CD4-positive, alpha-beta T cell (primary cell): ENCODE results near the gene NEK4. TPM values are rescaled to one million over a fixed set of nuclear protein-coding genes. Genes with fewer than 3 reads are reported as not detected.

Experiments used
- ATAC-seq: fragments of 200-7000 bp; cut with Tn5 transposase; one replicate; pipeline ENCODE4 v1.10.0; 2022; ENCODE audit warnings: mild to moderate bottlenecking; ENCODE audit not compliant: poor library complexity
- CTCF ChIA-PET: fragments of 350-600 bp; sonication (Branson Sonifier 250); formaldehyde crosslinking; loops from one replicate; lab custom pipeline; 2021; ENCODE audit warnings: antibody characterized with exemption, inconsistent platforms; lab: Charles Lee
- POLR2A ChIA-PET: fragments of 350-600 bp; sonication (Branson Sonifier 250); formaldehyde crosslinking; loops from one replicate; lab custom pipeline; 2021; ENCODE audit warnings: antibody characterized with exemption, inconsistent platforms; lab: Charles Lee
- DNase-seq, 14 experiments: peaks; one replicate each; pipeline ENCODE4 v3.0.0-alpha.2; 2013 to 2020; ENCODE audit warnings: mixed read lengths in 2 of 14
- H3K27ac ChIP-seq, 2 donors: one replicate each; pipeline versions ENCODE4 v1.5.1 to v1.7.0; 2013; ENCODE audit warnings: low read length in 2 of 2, low read depth in 1 of 2, mild to moderate bottlenecking in 1 of 2
- H3K27me3 ChIP-seq, 2 experiments: 1 replicate in 1 of 2; 2 replicates in 1 of 2; pipeline versions ENCODE4 v1.6.1 to v1.7.0; 2013; ENCODE audit warnings: low read length in 2 of 2, control low read depth in 1 of 2, mild to moderate bottlenecking in 1 of 2, moderate library complexity in 1 of 2; ENCODE audit not compliant: insufficient read depth in 2 of 2, control insufficient read depth in 1 of 2
- H3K36me3 ChIP-seq: one replicate; pipeline ENCODE4 v1.6.1; 2013; ENCODE audit warnings: low read length, control low read depth; ENCODE audit not compliant: insufficient read depth
- H3K4me1 ChIP-seq: one replicate; pipeline ENCODE4 v1.6.1; 2013; ENCODE audit warnings: low read length, control low read depth; ENCODE audit not compliant: insufficient read depth
- H3K4me3 ChIP-seq: one replicate; pipeline ENCODE4 v1.5.1; 2013; ENCODE audit warnings: mild to moderate bottlenecking, low read length, moderate library complexity
- H3K9me3 ChIP-seq, 2 experiments: 1 replicate in 1 of 2; 2 replicates in 1 of 2; pipeline versions ENCODE4 v1.6.1 to v1.7.0; 2013; ENCODE audit warnings: low read length in 2 of 2, mild to moderate bottlenecking in 2 of 2, control low read depth in 1 of 2, moderate library complexity in 1 of 2; ENCODE audit not compliant: control insufficient read depth in 1 of 2, insufficient read depth in 1 of 2
- H3K27ac Mint-ChIP-seq: one replicate; pipeline ENCODE4 v1.8.0; 2020; ENCODE audit warnings: mixed read lengths
- H3K27me3 Mint-ChIP-seq: one replicate; pipeline ENCODE4 v1.8.0; 2021; ENCODE audit warnings: mixed read lengths
- H3K36me3 Mint-ChIP-seq: one replicate; pipeline ENCODE4 v1.8.0; 2021; ENCODE audit warnings: low read depth, mixed read lengths
- H3K4me1 Mint-ChIP-seq: one replicate; pipeline ENCODE4 v1.8.0; 2021; ENCODE audit warnings: low read depth, mixed read lengths
- H3K4me3 Mint-ChIP-seq: one replicate; pipeline ENCODE4 v1.8.0; 2020; ENCODE audit warnings: mild to moderate bottlenecking, mixed read lengths
- H3K9me3 Mint-ChIP-seq: one replicate; pipeline ENCODE4 v1.8.0; 2020; ENCODE audit warnings: mixed read lengths
- intact Hi-C, 2 experiments: fragments of 100-400 bp; cut with DNase I in 1 of 2; cut with micrococcal nuclease in 1 of 2; formaldehyde crosslinking; loops; one replicate each; pipeline versions ENCODE4 v1.15.1 to v1.9.0; 2023 to 2025; cut with DNase I, micrococcal nuclease
- total RNA-seq, 174 experiments: library from RNA in 2 of 174; stranded (reverse) in 2 of 174; gene quantifications; one replicate each; pipeline ENCODE4 v1.2.3 and lab custom pipeline; 2021 to 2026
- TF ChIP-seq, protein P1 (sequence below): fragments of 200-600 bp; IDR thresholded peaks from one replicate; pipeline ENCODE4 v1.8.0; 2022; ENCODE audit warnings: antibody characterized with exemption, mild to moderate bottlenecking

NEK4 gene
- total RNA-seq, 2 experiments from 2014 or later = 6.1 to 6.9 TPM

DNA sequence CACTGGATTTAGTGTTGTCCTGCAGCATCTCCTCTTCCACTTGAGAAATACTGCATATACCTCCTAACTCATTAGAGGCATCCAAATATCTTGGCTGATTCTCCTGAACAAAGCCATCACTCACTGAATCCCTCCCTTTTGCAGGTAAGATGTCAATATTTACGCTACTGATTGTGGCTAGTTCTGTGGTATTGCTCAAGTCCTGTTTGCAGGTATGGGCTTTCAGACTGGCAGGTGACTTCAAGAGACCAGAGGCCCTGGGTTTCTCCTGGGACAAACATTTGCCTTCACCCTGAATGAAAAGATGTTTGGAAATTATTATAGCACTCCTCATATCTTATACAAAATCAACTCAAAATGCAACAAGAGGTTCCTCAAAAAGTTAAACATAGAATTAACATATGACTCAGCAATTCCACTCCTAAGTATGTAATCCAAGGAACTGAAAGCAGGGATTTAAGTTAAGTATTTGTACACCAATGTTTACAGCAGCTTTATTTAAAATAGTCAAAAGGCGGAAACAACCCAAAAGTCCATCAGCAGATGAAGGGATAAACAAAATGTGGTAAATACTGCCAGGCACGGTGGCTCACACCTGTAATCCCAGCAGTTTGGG, 18.6 kb downstream of the NEK4 start:
- no peaks in the 10 kb centered on the region for H3K27me3 ChIP-seq
- no peaks in the 10 kb centered on the region for H3K4me1 ChIP-seq
- Mint-ChIP-seq H3K27ac (no peak overlapping the region), H3K27me3 (no peaks in the 10 kb centered on the region), H3K36me3 (peaks cover 75% of the 10 kb centered on the region), H3K9me3 (no peaks in the 10 kb centered on the region), H3K4me3 (no peak overlapping the region), H3K4me1 (no peaks in the 10 kb centered on the region)
- H3K36me3 ChIP-seq = peaks cover 48% of the 10 kb centered on the region
- H3K27ac ChIP-seq = no peak overlapping the region
- no peaks in the 10 kb centered on the region for H3K9me3 ChIP-seq
- ChIA-PET POLR2A (no interaction called here), CTCF (no interaction called here)
- intact Hi-C loops = no loop called here
- no peak for DNase-seq
- no peak overlapping the region for H3K4me3 ChIP-seq
- no peak for ATAC-seq
- TF ChIP-seq, protein P1, sequence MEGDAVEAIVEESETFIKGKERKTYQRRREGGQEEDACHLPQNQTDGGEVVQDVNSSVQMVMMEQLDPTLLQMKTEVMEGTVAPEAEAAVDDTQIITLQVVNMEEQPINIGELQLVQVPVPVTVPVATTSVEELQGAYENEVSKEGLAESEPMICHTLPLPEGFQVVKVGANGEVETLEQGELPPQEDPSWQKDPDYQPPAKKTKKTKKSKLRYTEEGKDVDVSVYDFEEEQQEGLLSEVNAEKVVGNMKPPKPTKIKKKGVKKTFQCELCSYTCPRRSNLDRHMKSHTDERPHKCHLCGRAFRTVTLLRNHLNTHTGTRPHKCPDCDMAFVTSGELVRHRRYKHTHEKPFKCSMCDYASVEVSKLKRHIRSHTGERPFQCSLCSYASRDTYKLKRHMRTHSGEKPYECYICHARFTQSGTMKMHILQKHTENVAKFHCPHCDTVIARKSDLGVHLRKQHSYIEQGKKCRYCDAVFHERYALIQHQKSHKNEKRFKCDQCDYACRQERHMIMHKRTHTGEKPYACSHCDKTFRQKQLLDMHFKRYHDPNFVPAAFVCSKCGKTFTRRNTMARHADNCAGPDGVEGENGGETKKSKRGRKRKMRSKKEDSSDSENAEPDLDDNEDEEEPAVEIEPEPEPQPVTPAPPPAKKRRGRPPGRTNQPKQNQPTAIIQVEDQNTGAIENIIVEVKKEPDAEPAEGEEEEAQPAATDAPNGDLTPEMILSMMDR = no peak

DNA sequence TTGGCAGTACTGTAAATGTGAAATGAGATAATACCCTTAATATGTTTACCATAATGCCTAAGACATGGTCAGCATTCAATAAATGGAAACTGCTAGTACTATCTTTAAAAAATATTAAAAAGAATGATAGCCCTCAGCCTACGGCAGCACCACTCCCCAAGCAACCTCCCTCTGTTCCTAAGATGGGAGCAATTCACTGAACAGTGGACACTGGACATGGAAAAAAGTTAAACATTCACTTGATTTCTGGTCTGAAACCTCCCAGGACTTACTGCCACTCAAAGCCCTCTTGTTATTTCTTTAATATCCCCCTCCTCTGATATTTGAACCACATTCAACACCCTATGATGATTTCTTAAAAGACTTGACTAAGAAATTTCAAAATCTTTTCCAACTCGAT, 27.0 kb downstream of the NEK4 start:
- ChIA-PET POLR2A (no interaction called here), CTCF (no interaction called here)
- H3K27ac Mint-ChIP-seq = no peak overlapping the region
- H3K27ac ChIP-seq = no peak overlapping the region
- no peaks in the 10 kb centered on the region for H3K4me1 Mint-ChIP-seq
- H3K4me3 ChIP-seq = no peak overlapping the region
- H3K27me3 Mint-ChIP-seq = no peaks in the 10 kb centered on the region
- intact Hi-C loops = loop anchor here (5.0 kb wide), 2 partner anchors 244 to 454 kb away; no protein-coding TSS in a partner anchor
- TF ChIP-seq, protein P1 = no peak
- H3K9me3 Mint-ChIP-seq = no peaks in the 10 kb centered on the region
- DNase-seq (no peak), ATAC-seq (no peak)
- H3K36me3 Mint-ChIP-seq = peaks cover 81% of the 10 kb centered on the region
- H3K4me3 Mint-ChIP-seq = no peak overlapping the region
- H3K27me3 ChIP-seq = no peaks in the 10 kb centered on the region
- H3K4me1 ChIP-seq = no peaks in the 10 kb centered on the region
- H3K36me3 ChIP-seq = peaks cover 65% of the 10 kb centered on the region
- no peaks in the 10 kb centered on the region for H3K9me3 ChIP-seq

DNA sequence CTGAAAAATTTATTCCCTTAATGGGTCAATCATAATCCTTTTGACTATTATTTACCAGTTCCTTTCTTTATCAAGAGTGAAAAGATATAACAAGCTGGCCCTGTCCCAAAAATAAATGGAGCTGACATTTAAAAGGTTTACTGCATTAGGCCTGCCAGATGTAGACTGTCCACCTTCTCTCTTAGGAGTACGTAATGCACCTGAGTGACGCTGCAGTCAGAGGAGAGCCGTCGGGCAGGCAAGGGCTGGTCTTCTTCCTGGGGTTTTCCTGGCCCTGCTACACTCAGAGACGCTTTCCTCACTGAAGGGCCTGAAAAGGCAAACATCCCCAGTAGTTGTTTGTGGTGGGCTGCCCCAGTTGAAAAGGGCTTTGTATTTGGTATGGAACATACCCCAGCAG, 27.6 kb downstream of the NEK4 start:
- CTCF ChIA-PET = no interaction called here
- no peak for DNase-seq
- H3K27ac Mint-ChIP-seq = no peak overlapping the region
- no peak overlapping the region for H3K4me3 ChIP-seq
- H3K9me3 Mint-ChIP-seq = no peaks in the 10 kb centered on the region
- H3K4me3 Mint-ChIP-seq = no peak overlapping the region
- ATAC-seq = no peak
- H3K27me3 ChIP-seq = no peaks in the 10 kb centered on the region
- TF ChIP-seq, protein P1 = no peak
- H3K27me3 Mint-ChIP-seq = no peaks in the 10 kb centered on the region
- intact Hi-C loops = loop anchor here (5.0 kb wide), 2 partner anchors 244 to 454 kb away; no protein-coding TSS in a partner anchor
- POLR2A ChIA-PET = no interaction called here
- H3K36me3 ChIP-seq = peaks cover 63% of the 10 kb centered on the region
- no peaks in the 10 kb centered on the region for H3K4me1 Mint-ChIP-seq
- H3K36me3 Mint-ChIP-seq = peaks cover 75% of the 10 kb centered on the region
- no peaks in the 10 kb centered on the region for H3K4me1 ChIP-seq
- no peaks in the 10 kb centered on the region for H3K9me3 ChIP-seq
- H3K27ac ChIP-seq = no peak overlapping the region
